Measurements from ENCODE around the gene MAP7.

Gene MAP7

GRCh38 chr6:136532030-136532429 is 18.2 kb downstream of the MAP7 start:
- DNase-seq (ENCODE audit: low read depth, low spot score) = no peak

GRCh38 chr6:136529710-136530109 is 20.5 kb downstream of the MAP7 start:
- DNase-seq (ENCODE audit: low read depth, low spot score) = no peak

DNA sequence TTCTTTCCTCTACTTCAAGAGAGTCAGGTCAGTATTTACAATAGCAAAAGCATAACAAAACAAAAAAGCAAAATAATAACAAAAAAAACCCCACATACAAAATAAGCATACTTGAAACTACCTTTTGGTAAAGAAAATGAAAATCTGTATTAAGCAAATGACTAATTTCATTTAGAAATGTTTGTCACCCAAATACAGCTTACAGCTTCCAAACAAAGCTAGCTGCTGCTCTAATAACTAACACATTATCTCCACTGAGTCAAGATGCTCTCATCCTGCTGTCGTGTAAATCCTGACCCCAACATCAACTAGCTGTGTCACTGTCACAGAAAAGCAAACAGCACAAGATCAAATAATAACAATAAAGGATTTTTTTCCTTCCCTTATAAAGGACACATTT is 21.7 kb downstream of the MAP7 start:
- DNase-seq (ENCODE audit: low read depth, low spot score) = no peak

DNA sequence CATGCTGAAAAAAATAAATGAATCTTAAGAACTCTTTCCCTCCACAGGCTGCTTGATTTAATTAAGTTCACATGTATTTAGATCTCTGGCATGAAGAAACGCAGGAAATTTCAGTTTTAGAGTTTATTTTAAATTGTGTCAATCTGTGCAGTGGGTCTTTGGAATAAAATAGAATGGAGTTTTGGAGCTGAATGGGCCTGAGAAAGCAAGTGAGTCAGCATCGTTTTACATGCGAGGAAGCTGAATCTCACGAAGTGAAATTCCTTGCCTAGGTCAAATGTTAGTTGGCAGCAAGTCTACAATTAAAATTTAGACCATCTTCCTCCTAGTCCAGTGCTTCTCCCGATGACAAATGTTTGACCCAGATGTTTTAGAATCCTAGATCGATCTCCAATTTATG is 22.4 kb downstream of the MAP7 start:
- peak; percentile 17 for DNase-seq (ENCODE audit: low read depth, low spot score)

- no peak for DNase-seq (ENCODE audit: low read depth, low spot score)
Measured at GRCh38 chr6:136526937-136527336, 23.3 kb downstream of the MAP7 start.

GRCh38 chr6:136526196-136526930 is 23.9 kb downstream of the MAP7 start:
- peak; percentile 79 for DNase-seq (ENCODE audit: low read depth, low spot score)

DNA sequence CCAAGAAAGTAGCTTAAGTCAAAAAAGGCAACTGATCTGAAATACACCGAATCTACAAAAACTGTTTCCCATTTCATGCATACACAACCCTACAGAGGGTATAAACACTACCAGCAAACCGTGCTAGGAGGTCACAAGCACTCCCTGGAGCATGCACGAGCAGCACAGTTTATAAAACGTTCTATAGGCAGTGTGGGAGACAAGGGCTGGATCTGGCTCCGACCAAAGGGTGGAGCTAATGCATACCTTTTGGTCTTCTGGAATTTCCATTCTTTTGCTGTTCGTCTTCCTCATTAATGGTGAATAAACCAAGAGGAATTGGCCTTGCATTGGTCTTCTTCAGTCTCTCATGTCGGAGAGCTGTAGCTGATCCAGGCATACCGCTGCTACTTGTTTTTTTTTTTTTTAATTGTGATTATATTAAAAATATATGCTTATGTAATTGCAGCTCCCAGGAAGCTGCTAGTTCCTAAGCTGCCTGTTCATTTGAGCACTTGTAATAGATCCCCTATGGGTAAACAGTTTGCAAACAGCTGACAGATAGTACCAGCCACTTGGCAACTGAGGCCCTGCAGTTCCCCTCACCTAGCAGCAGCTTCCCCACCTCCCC is 24.5 kb downstream of the MAP7 start:
- peak; percentile 15 for DNase-seq (ENCODE audit: low read depth, low spot score)

GRCh38 chr6:136524936-136525413 is 25.2 kb downstream of the MAP7 start:
- DNase-seq (ENCODE audit: low read depth, low spot score) = no peak

DNA sequence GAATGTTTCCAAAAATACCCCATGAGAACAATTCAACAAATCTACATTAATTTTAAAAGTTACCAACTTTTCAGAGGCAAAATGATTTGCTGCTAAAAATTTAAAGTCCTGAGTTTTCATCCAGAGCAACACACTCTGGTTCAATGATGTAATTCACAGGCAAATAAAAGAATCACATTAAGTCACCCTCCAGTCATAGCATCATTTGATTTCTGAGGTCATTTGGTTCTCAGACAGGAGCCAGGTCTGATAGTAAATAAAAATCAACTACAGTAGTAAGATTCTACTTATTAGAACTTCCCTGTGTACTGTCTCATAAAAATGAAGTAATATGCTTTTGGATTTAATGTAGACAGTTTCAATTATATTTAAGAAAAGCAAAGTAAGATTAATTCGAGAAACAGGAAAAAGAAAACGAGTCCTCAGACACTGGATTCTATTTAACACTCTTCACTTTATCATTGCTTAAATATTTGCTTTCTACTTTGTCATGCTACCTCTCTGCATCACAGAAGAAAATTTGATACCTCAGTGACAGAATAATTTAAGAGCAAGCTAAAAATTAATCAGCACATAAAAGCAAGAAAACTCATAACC is 25.8 kb downstream of the MAP7 start:
- no peak for DNase-seq (ENCODE audit: low read depth, low spot score)

- no peak for DNase-seq (ENCODE audit: low read depth, low spot score)
Measured at GRCh38 chr6:136523196-136523595, 27.0 kb downstream of the MAP7 start.

DNA sequence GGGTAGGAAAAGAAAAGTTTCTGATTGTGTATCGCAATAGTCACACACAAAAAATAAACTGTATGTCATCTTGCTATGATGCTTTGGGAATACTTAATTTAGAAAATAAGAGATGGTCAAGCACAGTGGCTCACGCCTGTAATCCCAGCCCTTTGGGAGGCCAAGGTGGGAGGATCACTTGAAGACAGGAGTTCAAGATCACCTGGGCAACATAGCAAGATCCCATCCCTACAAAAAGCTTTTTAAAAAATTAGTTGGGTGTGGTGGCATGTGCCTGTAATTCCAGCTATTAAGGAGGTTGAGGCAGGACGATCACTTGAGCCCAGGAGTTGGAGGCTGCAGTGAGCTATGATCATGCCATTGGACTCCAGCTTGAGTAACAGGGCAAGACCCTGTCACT is 27.6 kb downstream of the MAP7 start:
- DNase-seq (ENCODE audit: low read depth, low spot score) = no peak

- DNase-seq (ENCODE audit: low read depth, low spot score) = no peak
Measured at GRCh38 chr6:136521911-136522310, 28.3 kb downstream of the MAP7 start.

DNA sequence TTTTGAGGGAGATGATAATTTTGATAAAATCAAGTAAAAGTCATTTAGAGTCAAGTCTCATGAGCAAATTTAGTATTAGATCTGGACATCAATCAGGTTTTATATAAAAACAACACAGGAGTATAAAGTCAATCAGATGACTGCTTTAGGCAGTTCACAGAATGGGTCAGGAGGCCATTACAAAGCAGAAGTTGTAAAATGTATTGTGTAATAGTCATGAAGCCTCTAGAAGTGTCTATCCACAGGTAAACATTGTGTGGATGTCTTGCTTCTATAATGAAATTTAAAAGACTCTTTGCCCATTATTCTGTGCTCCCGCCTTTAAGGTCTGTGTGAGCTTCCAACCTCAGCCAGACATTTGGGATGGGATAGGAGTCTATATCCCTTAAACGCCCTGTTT is 28.8 kb downstream of the MAP7 start:
- no peak for DNase-seq (ENCODE audit: low read depth, low spot score)

DNA sequence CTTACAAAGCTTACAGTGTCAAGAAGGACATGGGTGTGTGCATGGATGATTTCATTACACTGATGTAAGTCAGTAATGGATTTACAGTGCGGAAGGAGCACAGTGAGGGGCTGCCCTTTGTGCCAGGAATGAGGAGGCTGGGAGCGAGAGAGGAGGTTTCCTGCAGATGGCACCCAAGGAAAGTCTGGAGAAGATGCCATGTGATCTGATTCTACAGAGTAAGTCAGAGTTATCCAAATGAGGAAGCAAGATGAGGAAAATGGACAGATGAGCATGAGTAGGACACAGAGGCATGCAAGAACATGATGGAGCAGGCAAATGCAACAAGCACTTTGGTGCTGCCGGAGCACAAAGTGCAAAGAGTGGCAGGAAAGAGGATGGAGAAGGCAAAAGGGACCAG is 29.7 kb downstream of the MAP7 start:
- no peak for DNase-seq (ENCODE audit: low read depth, low spot score)

- no peak for DNase-seq (ENCODE audit: low read depth, low spot score)
Measured at GRCh38 chr6:136517582-136517981, 32.6 kb downstream of the MAP7 start.

DNA sequence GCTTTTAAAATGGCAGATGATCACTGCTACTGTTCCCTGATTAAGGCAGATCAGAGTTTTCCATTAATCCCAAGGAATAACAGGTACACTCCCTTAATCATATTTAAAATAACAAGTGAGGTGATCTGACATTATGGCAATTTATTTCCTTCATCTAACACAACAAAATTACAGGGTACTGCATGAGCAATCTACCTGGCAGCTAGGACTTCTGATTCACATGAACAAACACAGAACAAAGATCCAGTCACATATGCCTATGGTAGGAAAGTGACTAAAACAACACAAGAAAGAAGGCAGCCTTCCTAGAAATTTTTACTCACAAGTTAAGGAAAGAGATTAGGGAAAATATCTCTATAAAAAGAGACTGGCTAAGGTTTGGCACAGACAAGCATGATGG is 33.2 kb downstream of the MAP7 start:
- DNase-seq (ENCODE audit: low read depth, low spot score) = peak; percentile 12

DNA sequence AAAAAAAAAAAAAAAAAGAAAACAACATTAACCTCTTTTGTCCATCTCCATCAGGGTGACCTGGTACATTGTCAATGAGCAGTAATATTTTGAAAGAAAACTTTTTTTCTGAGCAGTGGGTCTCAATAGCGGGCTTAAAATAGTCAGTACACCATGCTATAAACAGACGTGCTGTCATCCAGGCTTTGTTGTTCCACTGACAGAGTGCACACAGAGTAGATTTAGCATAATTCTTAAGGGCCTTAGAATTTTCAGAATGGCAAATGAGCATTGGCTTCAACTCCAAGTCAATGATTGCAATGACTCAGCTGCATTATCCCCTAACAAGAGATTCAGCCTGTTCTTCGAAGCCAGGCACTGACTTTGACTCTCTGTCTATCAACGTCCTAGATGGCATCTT is 35.6 kb downstream of the MAP7 start:
- DNase-seq (ENCODE audit: low read depth, low spot score) = peak; percentile 10

GRCh38 chr6:136511926-136512325 is 38.3 kb downstream of the MAP7 start:
- DNase-seq (ENCODE audit: low read depth, low spot score) = peak; percentile 11

GRCh38 chr6:136511397-136511796 is 38.8 kb downstream of the MAP7 start:
- DNase-seq (ENCODE audit: low read depth, low spot score) = no peak

DNA sequence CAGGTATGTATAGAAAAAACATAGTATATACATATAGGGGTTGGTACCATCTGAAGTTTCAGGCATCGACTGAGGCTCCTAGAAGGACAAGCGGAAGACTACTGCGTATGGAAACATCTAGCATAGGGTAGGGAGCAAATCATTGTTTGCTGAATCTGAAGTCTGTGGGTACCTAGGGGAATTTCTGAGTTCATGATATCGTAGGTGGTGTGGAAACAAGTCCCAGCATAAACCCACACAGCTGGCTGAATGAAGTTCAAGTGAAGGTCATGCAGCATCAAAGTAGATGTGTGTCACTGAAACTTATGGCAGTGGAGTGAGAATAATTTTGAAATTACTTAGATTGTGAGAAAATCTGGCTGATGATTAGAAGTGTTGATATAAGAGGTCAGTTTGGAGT is 39.4 kb downstream of the MAP7 start:
- peak; percentile 22 for DNase-seq (ENCODE audit: low read depth, low spot score)

GRCh38 chr6:136510299-136510698 is 39.9 kb downstream of the MAP7 start:
- no peak for DNase-seq (ENCODE audit: low read depth, low spot score)

DNA sequence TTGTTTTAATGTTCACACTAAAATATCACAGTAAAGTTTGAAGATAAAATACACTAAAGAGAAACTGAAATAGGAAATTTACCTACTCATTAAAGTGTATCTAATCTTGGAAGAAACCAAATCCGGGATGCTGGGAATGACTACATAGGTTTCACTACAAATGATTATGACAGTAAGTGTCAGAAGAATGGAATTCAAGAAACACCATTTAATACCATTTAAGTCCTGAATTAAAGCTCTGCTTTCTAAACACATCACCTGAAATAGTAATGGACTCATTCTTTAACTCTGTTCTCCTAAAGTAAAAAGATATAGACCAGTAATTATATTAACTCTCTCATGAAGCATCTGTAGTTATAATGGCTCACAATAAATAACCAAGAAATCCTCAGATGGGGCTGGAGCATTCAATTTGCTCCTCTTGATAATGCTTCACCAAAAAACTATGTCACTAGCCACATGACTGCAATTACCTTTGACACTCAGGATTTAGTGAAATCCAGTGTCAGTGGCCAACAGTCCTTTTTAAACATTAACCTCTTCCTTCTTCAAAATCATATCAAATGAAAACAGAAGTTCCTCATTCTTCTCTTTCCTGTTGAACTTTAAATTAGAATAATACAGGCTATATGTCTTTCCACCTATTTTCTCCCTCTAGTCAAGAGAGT is 41.4 kb downstream of the MAP7 start:
- DNase-seq (ENCODE audit: low read depth, low spot score) = no peak

All from astrocyte of the hippocampus (primary cell).